Neutrophil (primary cell): ENCODE measurements around the gene SCN7A.
"Not testable (repeated sequence)": the region's sequence is repeated elsewhere in the genome, so short reads cannot be mapped to it uniquely, and the experiment has no call there.

Experiments used
- H3K27ac ChIP-seq: fragments of 200-600 bp; sonication (generic); 2 replicates; pipeline ENCODE4 v1.5.1; 2016; ENCODE audit warnings: mild to moderate bottlenecking, moderate library complexity
- H3K27me3 ChIP-seq: fragments of 200-600 bp; sonication (generic); 2 replicates; pipeline ENCODE4 v1.6.0; 2016; ENCODE audit warnings: mild to moderate bottlenecking
- H3K36me3 ChIP-seq: fragments of 200-600 bp; sonication (generic); 2 replicates; pipeline ENCODE4 v1.5.1; 2017
- H3K4me1 ChIP-seq, 2 experiments: fragments of 200-600 bp in 1 of 2; sonication (generic) in 1 of 2; 1 replicate in 1 of 2; 2 replicates in 1 of 2; pipeline versions ENCODE4 v1.5.1 to v1.6.1; 2013 to 2016; ENCODE audit warnings: low read depth in 1 of 2, low read length in 1 of 2, mild to moderate bottlenecking in 1 of 2, moderate library complexity in 1 of 2; ENCODE audit not compliant: control insufficient read depth in 1 of 2, insufficient read depth in 1 of 2
- H3K4me3 ChIP-seq, 2 experiments: fragments of 200-600 bp in 1 of 2; sonication (generic) in 1 of 2; 1 replicate in 1 of 2; 2 replicates in 1 of 2; pipeline ENCODE4 v1.5.1; 2013 to 2016; ENCODE audit warnings: low read depth in 1 of 2, low read length in 1 of 2, mild to moderate bottlenecking in 1 of 2, moderate library complexity in 1 of 2
- H3K9me3 ChIP-seq: fragments of 200-600 bp; sonication (generic); 2 replicates; pipeline ENCODE4 v1.5.1; 2016
- CTCF ChIP-seq: fragments of 200-600 bp; sonication (generic); IDR thresholded peaks from 2 replicates; pipeline ENCODE4 v1.5.1; 2016; ENCODE audit warnings: antibody characterized with exemption

Gene SCN7A

GRCh38 chr2:166365239-166365638, 128.8 kb downstream of the SCN7A start:
- Histone ChIP-seq H3K36me3 (no peaks in the 10 kb centered on the region), H3K4me1 (no peaks in the 10 kb centered on the region), H3K9me3 (no peaks in the 10 kb centered on the region), H3K4me3 (no peak overlapping the region), H3K27me3 (no peaks in the 10 kb centered on the region), H3K27ac (no peak overlapping the region)
- no peak for TF ChIP-seq CTCF

- H3K27ac ChIP-seq: no peak overlapping the region
- no peaks in the 10 kb centered on the region for H3K36me3 ChIP-seq
- no peaks in the 10 kb centered on the region for H3K27me3 ChIP-seq
- H3K4me1 ChIP-seq: no peaks in the 10 kb centered on the region
- TF ChIP-seq CTCF: no peak
- H3K9me3 ChIP-seq: no peaks in the 10 kb centered on the region
- no peak overlapping the region for H3K4me3 ChIP-seq
Observed at GRCh38 chr2:166364476-166365161, 129.4 kb downstream of the SCN7A start.

GRCh38 chr2:166361351-166362153, 132.5 kb downstream of the SCN7A start:
- Histone ChIP-seq H3K4me1 (no peaks in the 10 kb centered on the region), H3K36me3 (no peaks in the 10 kb centered on the region), H3K4me3 (no peak overlapping the region), H3K27me3 (no peaks in the 10 kb centered on the region), H3K27ac (no peak overlapping the region), H3K9me3 (no peaks in the 10 kb centered on the region)
- no peak for TF ChIP-seq CTCF

GRCh38 chr2:166360906-166361305, 133.1 kb downstream of the SCN7A start:
- H3K27ac ChIP-seq: no peak overlapping the region
- no peak for TF ChIP-seq CTCF

GRCh38 chr2:166360426-166360825, 133.6 kb downstream of the SCN7A start:
- H3K4me1 ChIP-seq: no peaks in the 10 kb centered on the region
- TF ChIP-seq CTCF: no peak
- no peaks in the 10 kb centered on the region for H3K9me3 ChIP-seq
- no peak overlapping the region for H3K27ac ChIP-seq
- no peak overlapping the region for H3K4me3 ChIP-seq
- H3K27me3 ChIP-seq: no peaks in the 10 kb centered on the region
- no peaks in the 10 kb centered on the region for H3K36me3 ChIP-seq

More at GRCh38 chr2:166360906-166361305, 133.1 kb downstream of the SCN7A start:
- H3K36me3 ChIP-seq: no peaks in the 10 kb centered on the region
- no peak overlapping the region for H3K4me3 ChIP-seq
- H3K4me1 ChIP-seq: no peaks in the 10 kb centered on the region
- H3K27me3 ChIP-seq: no peaks in the 10 kb centered on the region
- no peaks in the 10 kb centered on the region for H3K9me3 ChIP-seq

GRCh38 chr2:166357950-166358321, 136.1 kb downstream of the SCN7A start:
- not testable (repeated sequence) for H3K9me3 ChIP-seq, H3K36me3 ChIP-seq, H3K27me3 ChIP-seq, H3K4me3 ChIP-seq, H3K4me1 ChIP-seq, H3K27ac ChIP-seq
